Activated naive CD4-positive, alpha-beta T cell treated with anti-CD3 and anti-CD28 coated beads for 36 hours (primary cell): Measurements from ENCODE around the gene SYNCRIP. TPM values are rescaled to one million over a fixed set of nuclear protein-coding genes. Genes with fewer than 3 reads are reported as not detected.
"Not testable (repeated sequence)": the region's sequence is repeated elsewhere in the genome, so short reads cannot be mapped to it uniquely, and the experiment has no call there.

ENCODE experiments used
- CTCF ChIA-PET: fragments of 350-600 bp; sonication (Branson Sonifier 250); formaldehyde crosslinking; loops from one replicate; lab custom pipeline; 2021; ENCODE audit warnings: antibody characterized with exemption; lab: Charles Lee
- DNase-seq: peaks from one replicate; pipeline ENCODE4 v3.0.0-alpha.2; 2020
- H3K27ac Mint-ChIP-seq: one replicate; pipeline ENCODE4 v1.8.0; 2021; ENCODE audit warnings: mild to moderate bottlenecking, mixed read lengths
- H3K27me3 Mint-ChIP-seq: one replicate; pipeline ENCODE4 v1.8.0; 2021; ENCODE audit warnings: low read depth, mixed read lengths
- H3K36me3 Mint-ChIP-seq: one replicate; pipeline ENCODE4 v1.8.0; 2021; ENCODE audit warnings: low read depth, mixed read lengths
- H3K4me1 Mint-ChIP-seq: one replicate; pipeline ENCODE4 v1.8.0; 2021; ENCODE audit warnings: low read depth, mixed read lengths
- H3K4me3 Mint-ChIP-seq: one replicate; pipeline ENCODE4 v1.8.0; 2021; ENCODE audit warnings: mild to moderate bottlenecking, moderate library complexity, mixed read lengths
- H3K9me3 Mint-ChIP-seq: one replicate; pipeline ENCODE4 v1.8.0; 2021; ENCODE audit warnings: mixed read lengths
- intact Hi-C: fragments of 100-400 bp; cut with micrococcal nuclease; formaldehyde crosslinking; loops from one replicate; pipeline ENCODE4 v1.15.1; 2023
- total RNA-seq, 2 experiments: library from RNA; stranded (reverse); gene quantifications; one replicate each; pipeline ENCODE4 v1.2.3, GENCODE V29; 2021

SYNCRIP gene
- total RNA-seq, 2 experiments from 2014 or later, result 106 to 109 TPM

DNA sequence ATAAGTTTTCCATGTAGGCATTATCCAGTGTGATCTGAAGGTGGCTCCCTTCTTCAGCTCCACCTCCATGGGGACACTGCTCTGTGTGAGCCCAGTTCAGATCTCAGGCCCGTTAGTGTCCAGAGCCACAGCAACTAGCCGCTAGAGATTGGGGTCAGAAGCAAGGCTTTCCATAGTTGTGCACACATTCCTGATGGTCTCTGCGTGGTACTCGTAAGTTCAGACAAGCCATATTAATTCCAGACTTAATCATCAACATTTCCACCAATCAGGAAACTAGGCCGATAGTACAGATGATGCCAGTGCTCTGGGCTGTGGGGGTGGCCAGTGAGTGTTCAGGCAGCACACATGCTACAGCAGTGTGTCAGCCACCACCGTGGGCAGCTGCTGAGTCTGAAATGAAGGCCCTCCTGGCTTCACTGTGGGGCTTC is 17.5 kb upstream of the SYNCRIP start:
- CTCF ChIA-PET, result interaction anchor here (0.6 kb wide), 1 partner anchor 21 kb away, joined by 3 read pairs; no protein-coding TSS in a partner anchor
- intact Hi-C loops, result no loop called here
- H3K4me1 Mint-ChIP-seq, result no peaks in the 10 kb centered on the region
- DNase-seq, result no peak
- H3K4me3 Mint-ChIP-seq, result no peak overlapping the region
- no peaks in the 10 kb centered on the region for H3K27me3 Mint-ChIP-seq
- H3K36me3 Mint-ChIP-seq, result peaks cover 4% of the 10 kb centered on the region
- peaks cover 7% of the 10 kb centered on the region for H3K9me3 Mint-ChIP-seq
- H3K27ac Mint-ChIP-seq, result no peak overlapping the region

- H3K4me3 Mint-ChIP-seq, result no peak overlapping the region
- no peak for DNase-seq
- H3K36me3 Mint-ChIP-seq, result no peaks in the 10 kb centered on the region
- intact Hi-C loops, result no loop called here
- CTCF ChIA-PET, result no interaction called here
- H3K4me1 Mint-ChIP-seq, result no peaks in the 10 kb centered on the region
- no peak overlapping the region for H3K27ac Mint-ChIP-seq
- H3K9me3 Mint-ChIP-seq, result no peaks in the 10 kb centered on the region
- H3K27me3 Mint-ChIP-seq, result no peaks in the 10 kb centered on the region
These were observed 7.9 kb upstream of the SYNCRIP start for GRCh38 chr6:85650606-85651005.

DNA sequence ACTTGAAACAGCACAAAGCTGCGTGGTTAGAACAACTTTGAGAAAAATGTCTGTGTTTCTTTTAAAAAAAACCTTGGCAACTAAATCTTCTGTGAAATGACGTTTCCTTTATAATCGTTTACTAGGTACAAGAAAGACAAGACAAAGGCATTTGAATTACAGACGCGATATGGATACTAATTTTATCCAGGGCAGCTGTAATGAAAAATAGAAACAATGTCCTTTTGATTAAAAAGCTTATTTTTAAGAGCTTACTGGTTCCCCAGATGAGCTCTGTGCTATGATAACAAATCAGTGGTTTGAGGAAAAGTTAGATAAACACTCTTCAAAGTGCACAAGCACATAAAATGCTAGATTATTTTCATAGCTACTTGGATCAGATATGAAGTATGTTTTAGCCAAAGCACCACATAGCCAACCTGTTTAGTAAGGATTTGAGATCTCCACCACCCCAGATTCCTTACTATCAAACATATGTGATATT is 1.6 kb upstream of the SYNCRIP start:
- Mint-ChIP-seq H3K4me3 (peak overlapping the region; percentile 78), H3K4me1 (peaks cover 26% of the 10 kb centered on the region), H3K27ac (peak overlapping the region; percentile 87), H3K27me3 (no peaks in the 10 kb centered on the region), H3K36me3 (peaks cover 33% of the 10 kb centered on the region), H3K9me3 (no peaks in the 10 kb centered on the region)
- DNase-seq, result no peak
- CTCF ChIA-PET, result interaction anchor here (1.2 to 2.7 kb wide), 2 partner anchors 31 to 34 kb away, joined by 5 to 14 read pairs; no protein-coding TSS in a partner anchor
- intact Hi-C loops, result loop anchor here (1.0 to 5.0 kb wide), 3 partner anchors 25 to 1417 kb away; partner anchors contain the start of gene CEP162

DNA sequence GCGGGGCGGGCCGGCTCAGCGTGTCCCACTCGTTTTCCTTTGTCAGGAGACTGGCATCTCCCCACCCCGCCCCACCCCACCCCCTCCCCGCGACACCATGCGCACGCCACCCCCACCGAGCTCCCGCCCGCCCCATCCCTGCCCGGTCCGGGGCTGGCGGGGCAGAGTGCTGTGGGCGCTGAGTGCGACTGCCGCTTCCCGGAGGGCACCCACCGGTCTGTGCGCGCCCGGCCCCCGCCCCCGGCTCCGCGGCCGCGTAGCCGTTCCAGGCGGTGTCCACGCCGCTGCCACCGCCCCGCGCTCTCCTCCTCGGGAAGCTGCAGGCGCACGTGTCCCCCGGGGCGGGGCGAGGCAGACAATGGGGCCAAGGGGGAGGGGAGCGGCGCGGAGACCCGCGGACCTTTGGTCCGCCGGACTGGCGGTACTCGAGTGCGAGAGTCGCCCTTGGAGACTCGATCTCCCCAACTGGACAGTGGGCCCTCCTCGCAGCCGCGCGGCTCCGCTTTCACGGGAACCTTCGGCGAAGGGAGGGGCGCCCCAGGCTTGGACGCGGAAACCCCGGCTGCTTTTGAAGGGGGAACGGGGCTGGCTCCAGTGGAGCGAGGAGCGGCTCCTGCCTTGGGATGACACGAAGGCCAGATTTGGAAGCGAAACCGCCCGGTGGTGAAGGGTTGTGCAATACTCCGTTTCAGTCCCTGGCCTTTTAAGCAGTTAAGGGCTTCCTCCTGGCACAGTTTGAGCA is 1.0 kb upstream of the SYNCRIP start:
- H3K9me3 Mint-ChIP-seq, result no peaks in the 10 kb centered on the region
- CTCF ChIA-PET, result interaction anchor here (0.6 to 2.7 kb wide), 5 partner anchors 22 to 35 kb away, joined by 3 to 14 read pairs (median 4); no protein-coding TSS in a partner anchor
- H3K4me3 Mint-ChIP-seq, result peak overlapping the region; percentile 84
- H3K27ac Mint-ChIP-seq, result peak overlapping the region; percentile 99
- DNase-seq, result peak; percentile 74
- H3K27me3 Mint-ChIP-seq, result no peaks in the 10 kb centered on the region
- H3K36me3 Mint-ChIP-seq, result peaks cover 40% of the 10 kb centered on the region
- intact Hi-C loops, result loop anchor here (1.0 to 5.0 kb wide), 7 partner anchors 26 to 1784 kb away; partner anchors contain the start of genes CEP162, CYB5R4 and ZNF292
- H3K4me1 Mint-ChIP-seq, result peaks cover 32% of the 10 kb centered on the region

DNA sequence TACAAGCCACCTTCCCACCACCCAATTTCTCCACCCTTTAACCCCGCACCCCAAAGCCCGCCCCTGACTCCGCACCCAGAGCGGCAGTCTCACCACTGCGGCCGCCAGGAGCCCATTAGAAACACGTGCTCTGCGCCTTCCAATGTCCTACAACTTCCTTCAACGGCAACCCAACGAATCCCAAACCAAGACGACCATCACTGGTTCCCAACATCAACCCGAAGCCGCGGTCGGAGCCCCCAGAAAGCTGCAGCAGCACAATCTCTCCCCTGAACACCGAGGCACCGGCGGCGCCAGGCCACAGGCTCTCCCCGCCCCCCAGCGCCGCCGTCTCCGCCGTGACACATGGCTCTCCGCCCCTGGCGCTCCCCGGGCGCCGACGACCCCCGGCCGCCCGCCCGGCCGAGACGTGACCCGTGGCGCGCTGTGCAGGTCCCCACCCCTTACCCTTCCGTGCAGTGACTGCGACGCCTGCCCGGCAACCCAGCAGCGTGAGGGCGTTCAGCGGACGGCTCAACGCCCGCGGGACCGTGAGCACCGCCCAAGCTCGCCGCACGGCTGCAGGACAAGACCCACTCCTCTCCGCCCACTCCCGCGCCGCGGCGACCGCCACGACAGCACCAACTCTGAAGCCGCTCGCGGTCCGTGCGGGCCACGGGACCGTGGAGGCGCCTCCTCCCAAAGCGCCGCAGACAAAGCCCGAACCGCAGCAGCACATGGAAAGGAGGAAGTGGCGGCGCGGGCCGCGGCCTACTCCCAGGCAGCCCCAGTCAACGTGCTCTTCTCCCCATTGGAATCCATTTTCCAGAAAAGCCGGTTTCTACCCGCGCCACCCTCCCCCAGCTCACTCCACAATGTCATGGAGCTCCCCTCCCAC is 551 bp downstream of the SYNCRIP start:
- H3K4me1 Mint-ChIP-seq, result peaks cover 45% of the 10 kb centered on the region
- peaks cover 52% of the 10 kb centered on the region for H3K36me3 Mint-ChIP-seq
- peak overlapping the region; percentile 84 for H3K4me3 Mint-ChIP-seq
- intact Hi-C loops, result loop anchor here (2.0 to 5.0 kb wide), 3 partner anchors 17 to 1415 kb away; partner anchors contain the start of gene CEP162
- no peaks in the 10 kb centered on the region for H3K27me3 Mint-ChIP-seq
- DNase-seq, result peak; percentile 61
- CTCF ChIA-PET, result interaction anchor here (1.3 to 3.4 kb wide), 5 partner anchors 28 to 37 kb away, joined by 3 to 17 read pairs (median 7); no protein-coding TSS in a partner anchor
- no peaks in the 10 kb centered on the region for H3K9me3 Mint-ChIP-seq
- H3K27ac Mint-ChIP-seq, result peak overlapping the region; percentile 99

GRCh38 chr6:85641522-85641896 is 1.2 kb downstream of the SYNCRIP start:
- CTCF ChIA-PET, result interaction anchor here (1.2 to 3.4 kb wide), 2 partner anchors 10 to 36 kb away, joined by 5 to 17 read pairs; no protein-coding TSS in a partner anchor
- H3K27me3 Mint-ChIP-seq, result no peaks in the 10 kb centered on the region
- no peak for DNase-seq
- peak overlapping the region; percentile 93 for H3K27ac Mint-ChIP-seq
- intact Hi-C loops, result loop anchor here (2.0 to 5.0 kb wide), 3 partner anchors 17 to 1414 kb away; partner anchors contain the start of gene CEP162
- no peaks in the 10 kb centered on the region for H3K9me3 Mint-ChIP-seq
- peaks cover 49% of the 10 kb centered on the region for H3K4me1 Mint-ChIP-seq
- peak overlapping the region; percentile 84 for H3K4me3 Mint-ChIP-seq
- peaks cover 57% of the 10 kb centered on the region for H3K36me3 Mint-ChIP-seq

GRCh38 chr6:85640821-85641220 is 1.9 kb downstream of the SYNCRIP start:
- intact Hi-C loops, result loop anchor here (2.0 to 5.0 kb wide), 3 partner anchors 16 to 1414 kb away; partner anchors contain the start of gene CEP162
- no peaks in the 10 kb centered on the region for H3K9me3 Mint-ChIP-seq
- peaks cover 51% of the 10 kb centered on the region for H3K4me1 Mint-ChIP-seq
- CTCF ChIA-PET, result interaction anchor here (0.6 to 3.4 kb wide), 4 partner anchors 9 to 112 kb away, joined by 3 to 17 read pairs (median 4); no protein-coding TSS in a partner anchor
- DNase-seq, result no peak
- H3K36me3 Mint-ChIP-seq, result peaks cover 58% of the 10 kb centered on the region
- H3K27ac Mint-ChIP-seq, result peak overlapping the region; percentile 93
- no peaks in the 10 kb centered on the region for H3K27me3 Mint-ChIP-seq
- H3K4me3 Mint-ChIP-seq, result peak overlapping the region; percentile 84

DNA sequence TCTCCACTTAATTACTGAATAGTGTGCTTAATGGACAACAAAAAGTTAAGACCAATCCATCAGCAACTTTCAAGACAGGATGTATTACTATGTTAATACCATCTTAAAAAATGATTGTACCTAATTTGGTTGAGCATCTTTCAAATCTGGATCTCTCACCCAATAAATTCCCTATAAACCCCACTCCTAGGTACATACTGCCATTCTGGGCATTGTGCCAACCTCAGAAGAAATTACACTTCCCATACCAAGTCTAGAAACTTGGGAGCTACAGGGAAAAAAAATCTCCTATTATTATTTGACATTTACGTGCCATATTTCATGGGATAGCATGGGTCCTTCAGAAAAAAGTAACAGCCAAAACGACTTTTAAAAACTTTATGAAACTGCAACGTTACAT is 5.1 kb downstream of the SYNCRIP start:
- H3K4me3 Mint-ChIP-seq, result peak overlapping the region; percentile 24
- no peak overlapping the region for H3K27ac Mint-ChIP-seq
- peaks cover 70% of the 10 kb centered on the region for H3K36me3 Mint-ChIP-seq
- intact Hi-C loops, result no loop called here
- DNase-seq, result no peak
- CTCF ChIA-PET, result no interaction called here
- H3K9me3 Mint-ChIP-seq, result no peaks in the 10 kb centered on the region
- H3K4me1 Mint-ChIP-seq, result peaks cover 58% of the 10 kb centered on the region
- H3K27me3 Mint-ChIP-seq, result no peaks in the 10 kb centered on the region

GRCh38 chr6:85632164-85632942 is 10.3 kb downstream of the SYNCRIP start:
- H3K4me1 Mint-ChIP-seq, result peaks cover 52% of the 10 kb centered on the region
- H3K4me3 Mint-ChIP-seq, result no peak overlapping the region
- no peak for DNase-seq
- no peaks in the 10 kb centered on the region for H3K27me3 Mint-ChIP-seq
- H3K27ac Mint-ChIP-seq, result no peak overlapping the region
- CTCF ChIA-PET, result interaction anchor here (1.5 to 1.6 kb wide), 2 partner anchors 9 to 36 kb away, joined by 5 read pairs; no protein-coding TSS in a partner anchor
- intact Hi-C loops, result no loop called here
- no peaks in the 10 kb centered on the region for H3K9me3 Mint-ChIP-seq
- peaks cover 64% of the 10 kb centered on the region for H3K36me3 Mint-ChIP-seq

- H3K27ac Mint-ChIP-seq, H3K27me3 Mint-ChIP-seq, H3K4me3 Mint-ChIP-seq, DNase-seq, H3K9me3 Mint-ChIP-seq: not testable (repeated sequence)
- Mint-ChIP-seq H3K4me1 (peaks cover 51% of the 10 kb centered on the region), H3K36me3 (peaks cover 59% of the 10 kb centered on the region)
- CTCF ChIA-PET, result interaction anchor here (1.5 to 1.6 kb wide), 2 partner anchors 10 to 35 kb away, joined by 5 read pairs; no protein-coding TSS in a partner anchor
- intact Hi-C loops, result loop anchor here (2.0 kb wide), 1 partner anchor 14 kb away; no protein-coding TSS in a partner anchor
These were observed 11.6 kb downstream of the SYNCRIP start for GRCh38 chr6:85631117-85631516.

GRCh38 chr6:85628353-85628752 is 14.3 kb downstream of the SYNCRIP start:
- H3K4me1 Mint-ChIP-seq, result peaks cover 51% of the 10 kb centered on the region
- H3K27ac Mint-ChIP-seq, result no peak overlapping the region
- intact Hi-C loops, result no loop called here
- no peak for DNase-seq
- no peak overlapping the region for H3K4me3 Mint-ChIP-seq
- no peaks in the 10 kb centered on the region for H3K9me3 Mint-ChIP-seq
- H3K27me3 Mint-ChIP-seq, result no peaks in the 10 kb centered on the region
- CTCF ChIA-PET, result no interaction called here
- peaks cover 71% of the 10 kb centered on the region for H3K36me3 Mint-ChIP-seq
